Measurements from ENCODE around the gene NTRK3. TPM values are rescaled to one million over a fixed set of nuclear protein-coding genes. Genes with fewer than 3 reads are reported as not detected.

The NTRK3 gene
- total RNA-seq, 6 experiments from 2014 or later: 0.02 TPM; not detected in 5

DNA sequence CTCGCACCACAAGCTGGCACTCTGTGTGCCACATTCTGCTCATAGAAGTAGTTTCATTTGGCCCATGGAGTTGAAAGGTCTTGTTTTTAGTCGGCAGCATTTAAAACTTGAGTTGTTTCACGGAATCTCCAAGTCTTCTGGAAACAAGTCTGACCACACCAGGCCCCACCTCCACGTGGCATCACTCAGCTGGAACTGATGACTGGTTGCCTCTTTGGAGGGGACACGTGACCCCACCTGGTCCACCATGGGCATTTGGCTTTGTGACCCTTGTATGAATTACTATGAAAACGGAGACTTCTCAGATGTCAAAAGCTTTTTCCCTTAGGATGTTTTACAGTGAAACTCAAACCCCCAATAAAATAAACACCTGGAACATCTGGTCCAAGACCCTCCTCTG lies 74.9 kb downstream of the NTRK3 start:
- H3K36me3 Mint-ChIP-seq (ENCODE audit: low read depth): no peaks in the 10 kb centered on the region
- H3K4me1 Mint-ChIP-seq (ENCODE audit: low read depth): no peaks in the 10 kb centered on the region
- peaks cover 5% of the 10 kb centered on the region for H3K27me3 Mint-ChIP-seq (ENCODE audit: insufficient read depth)
- DNase-seq: no peak
- no peak overlapping the region for H3K4me3 Mint-ChIP-seq
- H3K9me3 Mint-ChIP-seq: peaks cover 43% of the 10 kb centered on the region
- TF ChIP-seq, protein P1, sequence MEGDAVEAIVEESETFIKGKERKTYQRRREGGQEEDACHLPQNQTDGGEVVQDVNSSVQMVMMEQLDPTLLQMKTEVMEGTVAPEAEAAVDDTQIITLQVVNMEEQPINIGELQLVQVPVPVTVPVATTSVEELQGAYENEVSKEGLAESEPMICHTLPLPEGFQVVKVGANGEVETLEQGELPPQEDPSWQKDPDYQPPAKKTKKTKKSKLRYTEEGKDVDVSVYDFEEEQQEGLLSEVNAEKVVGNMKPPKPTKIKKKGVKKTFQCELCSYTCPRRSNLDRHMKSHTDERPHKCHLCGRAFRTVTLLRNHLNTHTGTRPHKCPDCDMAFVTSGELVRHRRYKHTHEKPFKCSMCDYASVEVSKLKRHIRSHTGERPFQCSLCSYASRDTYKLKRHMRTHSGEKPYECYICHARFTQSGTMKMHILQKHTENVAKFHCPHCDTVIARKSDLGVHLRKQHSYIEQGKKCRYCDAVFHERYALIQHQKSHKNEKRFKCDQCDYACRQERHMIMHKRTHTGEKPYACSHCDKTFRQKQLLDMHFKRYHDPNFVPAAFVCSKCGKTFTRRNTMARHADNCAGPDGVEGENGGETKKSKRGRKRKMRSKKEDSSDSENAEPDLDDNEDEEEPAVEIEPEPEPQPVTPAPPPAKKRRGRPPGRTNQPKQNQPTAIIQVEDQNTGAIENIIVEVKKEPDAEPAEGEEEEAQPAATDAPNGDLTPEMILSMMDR (IDR thresholded peaks at IDR 0.05): no peak
- H3K27ac Mint-ChIP-seq: no peak overlapping the region

DNA sequence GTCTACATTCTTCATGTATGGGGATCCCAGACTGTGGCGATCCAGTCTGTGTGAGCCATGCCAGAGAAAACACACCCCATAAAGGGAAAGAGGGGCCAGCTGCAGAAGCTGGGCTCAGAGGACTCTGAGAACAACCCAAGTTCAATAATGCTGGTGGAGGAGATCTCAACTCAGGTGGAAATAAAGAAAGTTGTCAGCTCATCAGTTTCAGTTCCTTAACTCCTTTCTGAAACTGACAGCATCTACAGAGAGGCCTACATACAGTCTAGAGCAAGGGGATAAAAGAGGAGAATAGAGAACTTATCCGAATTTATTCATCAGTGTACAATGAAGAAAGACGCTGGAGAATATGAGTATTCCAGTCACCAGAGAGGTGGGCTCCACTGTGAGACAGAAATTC lies 77.0 kb downstream of the NTRK3 start:
- Mint-ChIP-seq H3K27me3 (ENCODE audit: insufficient read depth) (peaks cover 2% of the 10 kb centered on the region), H3K4me1 (ENCODE audit: low read depth) (no peaks in the 10 kb centered on the region), H3K36me3 (ENCODE audit: low read depth) (no peaks in the 10 kb centered on the region), H3K27ac (no peak overlapping the region), H3K4me3 (no peak overlapping the region), H3K9me3 (peaks cover 37% of the 10 kb centered on the region)
- DNase-seq: no peak
- TF ChIP-seq, protein P1 (IDR thresholded peaks at IDR 0.05): no peak

DNA sequence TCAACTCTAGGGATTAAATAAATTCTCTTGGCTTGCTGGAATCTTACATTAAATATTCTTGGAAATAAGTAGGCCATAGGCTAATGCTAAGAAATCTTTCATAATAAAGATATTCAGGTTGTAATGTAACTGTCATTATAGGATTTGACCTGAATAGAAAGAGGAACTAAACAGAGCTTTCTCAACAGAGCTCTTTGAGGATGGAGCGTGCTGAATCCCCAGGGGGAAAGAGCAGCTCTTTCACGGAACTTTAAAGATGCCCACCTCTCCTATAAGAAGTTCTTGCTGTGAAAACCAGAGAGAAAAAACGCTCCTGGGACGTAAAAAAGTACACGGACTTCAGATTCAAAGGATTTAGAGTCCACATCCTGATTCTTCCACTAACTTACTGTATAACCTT lies 77.9 kb downstream of the NTRK3 start:
- Mint-ChIP-seq H3K4me3 (no peak overlapping the region), H3K9me3 (peaks cover 31% of the 10 kb centered on the region), H3K27me3 (ENCODE audit: insufficient read depth) (peaks cover 2% of the 10 kb centered on the region), H3K27ac (no peak overlapping the region), H3K4me1 (ENCODE audit: low read depth) (no peaks in the 10 kb centered on the region), H3K36me3 (ENCODE audit: low read depth) (no peaks in the 10 kb centered on the region)
- TF ChIP-seq, protein P1 (IDR thresholded peaks at IDR 0.05): no peak
- DNase-seq: no peak

DNA sequence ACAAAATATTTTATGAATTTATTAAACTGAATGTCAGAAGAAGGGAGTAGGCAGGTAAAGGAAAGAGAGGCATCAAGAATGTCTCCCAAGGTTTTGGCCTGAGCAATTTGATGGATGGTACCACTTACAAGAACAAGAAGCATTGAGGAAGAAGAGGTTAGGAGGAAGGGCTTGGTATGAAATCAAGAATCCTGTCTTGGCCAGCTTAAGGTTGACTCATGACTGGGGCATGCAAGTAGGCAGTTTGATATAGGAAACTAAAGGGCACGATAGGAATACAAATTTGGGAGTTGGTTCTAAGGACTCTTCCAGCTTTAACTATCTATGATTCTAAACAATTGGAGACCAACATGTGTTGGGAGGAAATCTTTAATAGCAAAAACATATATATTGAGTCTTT lies 79.1 kb downstream of the NTRK3 start:
- DNase-seq: no peak
- no peaks in the 10 kb centered on the region for H3K4me1 Mint-ChIP-seq (ENCODE audit: low read depth)

DNA sequence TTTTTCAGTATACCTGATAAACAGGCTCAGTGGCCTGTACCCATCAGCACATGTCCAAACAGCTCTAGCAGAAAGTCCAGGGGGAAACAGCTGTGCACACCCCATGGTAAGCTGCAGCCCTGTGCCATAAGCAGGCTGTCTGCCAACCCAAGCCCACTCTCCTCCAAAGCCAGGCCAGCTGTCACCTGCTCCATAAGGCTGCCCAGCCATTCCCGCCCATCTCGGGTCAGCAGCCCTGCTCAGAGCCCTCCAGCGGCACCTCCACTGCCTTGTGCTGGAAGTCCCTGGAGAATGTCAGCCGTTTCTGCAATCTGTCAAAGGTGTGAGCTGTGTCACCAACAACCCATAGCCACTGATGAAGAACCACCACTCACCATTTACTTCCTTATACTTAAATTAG lies 82.0 kb downstream of the NTRK3 start:
- Mint-ChIP-seq H3K36me3 (ENCODE audit: low read depth) (peaks cover 4% of the 10 kb centered on the region; the same call in 1 of the 2 replicates), H3K4me1 (ENCODE audit: low read depth) (no peaks in the 10 kb centered on the region), H3K4me3 (no peak overlapping the region), H3K9me3 (peaks cover 34% of the 10 kb centered on the region), H3K27ac (no peak overlapping the region), H3K27me3 (ENCODE audit: insufficient read depth) (no peaks in the 10 kb centered on the region; the same call in 1 of the 2 replicates)
- TF ChIP-seq, protein P1 (IDR thresholded peaks at IDR 0.05): no peak
- DNase-seq: no peak

More for the DNA sequence above, 79.1 kb downstream of the NTRK3 start:
- Mint-ChIP-seq H3K9me3 (peaks cover 31% of the 10 kb centered on the region), H3K4me3 (no peak overlapping the region), H3K27me3 (ENCODE audit: insufficient read depth) (no peaks in the 10 kb centered on the region; the same call in none of the 2 replicates), H3K27ac (no peak overlapping the region), H3K36me3 (ENCODE audit: low read depth) (peaks cover 3% of the 10 kb centered on the region; the same call in 1 of the 2 replicates)
- TF ChIP-seq, protein P1 (IDR thresholded peaks at IDR 0.05): no peak

Measured in HFFc6 (cell line).